SU-DHL-6 (cell line): ENCODE results near the gene CHI3L2.

Experiments
- H2AFZ ChIP-seq: fragments of 200-600 bp; sonication (generic); 2 replicates; pipeline ENCODE4 v1.6.1; 2014; ENCODE audit warnings: low read depth, mild to moderate bottlenecking, moderate library complexity, mixed read lengths, antibody characterized with exemption, low read length; ENCODE audit not compliant: severe bottlenecking
- H3F3A ChIP-seq: fragments of 200-600 bp; shearing (Covaris generic); 2 replicates; pipeline ENCODE4 v1.6.0; 2016; ENCODE audit warnings: antibody characterized with exemption, mild to moderate bottlenecking; ENCODE audit not compliant: insufficient read depth
- H3K27ac ChIP-seq: fragments of 200-600 bp; sonication (generic); 2 replicates; pipeline ENCODE4 v1.5.1; 2016; ENCODE audit warnings: low read depth, mild to moderate bottlenecking, low read length, moderate library complexity, mixed read lengths
- H3K27me3 ChIP-seq: fragments of 200-600 bp; sonication (generic), shearing (Covaris generic); 2 replicates; pipeline ENCODE4 v1.6.0; 2014; ENCODE audit warnings: mild to moderate bottlenecking, low read length
- H3K36me3 ChIP-seq: fragments of 200-600 bp; sonication (generic); 2 replicates; pipeline ENCODE4 v1.6.1; 2014; ENCODE audit warnings: mild to moderate bottlenecking, low read length, mixed read lengths
- H3K4me2 ChIP-seq: fragments of 300-600, 200-600 bp; shearing (Covaris generic), sonication (generic); 2 replicates; pipeline ENCODE4 v1.6.0; 2014; ENCODE audit warnings: low read length, low read depth, mild to moderate bottlenecking; ENCODE audit not compliant: poor library complexity, severe bottlenecking
- H3K4me3 ChIP-seq: fragments of 200-600 bp; sonication (generic); 2 replicates; pipeline ENCODE4 v1.5.1; 2014; ENCODE audit warnings: antibody characterized with exemption, low read length, mild to moderate bottlenecking, mixed read lengths; ENCODE audit not compliant: insufficient read depth, poor library complexity, severe bottlenecking
- H3K79me2 ChIP-seq: fragments of 200-600 bp; sonication (generic); 2 replicates; pipeline ENCODE4 v1.6.1; 2014; ENCODE audit warnings: mild to moderate bottlenecking, low read length, moderate library complexity; ENCODE audit not compliant: insufficient read depth
- H3K9ac ChIP-seq: fragments of 200-600 bp; sonication (generic); 2 replicates; pipeline ENCODE4 v1.7.0; 2014; ENCODE audit warnings: mild to moderate bottlenecking, low read length
- H3K9me2 ChIP-seq: fragments of 200-600 bp; sonication (generic); replicated peaks from 2 replicates; pipeline ENCODE4 v1.6.1; 2014; ENCODE audit warnings: low read length; ENCODE audit not compliant: insufficient read depth
- H3K9me3 ChIP-seq: fragments of 200-600 bp; sonication (generic); 2 replicates; pipeline ENCODE4 v1.6.1; 2014; ENCODE audit warnings: low read length, mixed read lengths; ENCODE audit not compliant: insufficient read depth
- H4K20me1 ChIP-seq: fragments of 200-600 bp; sonication (generic); 2 replicates; pipeline ENCODE4 v1.6.1; 2014; ENCODE audit warnings: low read depth, mild to moderate bottlenecking, antibody characterized with exemption, low read length, moderate library complexity, mixed read lengths
- CTCF ChIP-seq: fragments of 200-600 bp; sonication (generic); IDR thresholded peaks from one replicate; pipeline ENCODE4 v1.5.1; 2017; ENCODE audit warnings: antibody characterized with exemption, mild to moderate bottlenecking, low read length, moderate library complexity; ENCODE audit not compliant: insufficient read depth, poor library complexity, severe bottlenecking
- EZH2phosphoT487 ChIP-seq: fragments of 200-600 bp; sonication (generic), shearing (Covaris generic); conservative IDR thresholded peaks from 2 replicates; pipeline ENCODE4 v1.6.1; 2018; ENCODE audit warnings: mild to moderate bottlenecking, antibody characterized with exemption, low read length, moderate library complexity, mixed read lengths

The CHI3L2 gene

GRCh38 chr1:111227434-111227833 is at the start of gene CHI3L2:
Gene CHI3L2, plus strand, starts transcription at chr1:111227713. Its CDS starts 17 bp downstream, at chr1:111227730.
- Histone ChIP-seq H3K36me3 (peaks cover 19% of the 10 kb centered on the region), H3K9ac (peak within 1 kb of the TSS; percentile 78), H3K9me2 (no peaks in the 10 kb centered on the region), H4K20me1 (peaks cover 4% of the 10 kb centered on the region; the same call in 1 of the 2 replicates), H3K27me3 (no peaks in the 10 kb centered on the region), H3K27ac (peak within 1 kb of the TSS; percentile 100), H3F3A (peaks cover 52% of the 10 kb centered on the region), H3K4me2 (peak within 1 kb of the TSS; percentile 94), H3K79me2 (peaks cover 29% of the 10 kb centered on the region), H3K4me3 (no peak within 1 kb of the TSS), H3K9me3 (no peaks in the 10 kb centered on the region), H2AFZ (peak within 1 kb of the TSS; percentile 10)
- TF ChIP-seq EZH2phosphoT487 = no peak
- no peak for TF ChIP-seq CTCF

- Histone ChIP-seq H3K9me2 (no peaks in the 10 kb centered on the region), H3K9ac (no peak overlapping the region), H3K36me3 (peaks cover 59% of the 10 kb centered on the region), H2AFZ (no peak overlapping the region), H3F3A (peaks cover 34% of the 10 kb centered on the region), H3K4me3 (no peak overlapping the region), H3K27ac (peak overlapping the region; percentile 7; the same call in 1 of the 2 replicates), H4K20me1 (no peaks in the 10 kb centered on the region), H3K9me3 (no peaks in the 10 kb centered on the region), H3K4me2 (no peak overlapping the region), H3K79me2 (no peaks in the 10 kb centered on the region), H3K27me3 (no peaks in the 10 kb centered on the region)
- TF ChIP-seq CTCF (no peak), EZH2phosphoT487 (no peak)
Observed at GRCh38 chr1:111179968-111180533, 47.5 kb upstream of the CHI3L2 start.

- Histone ChIP-seq H3K9me3 (no peaks in the 10 kb centered on the region), H3K27me3 (no peaks in the 10 kb centered on the region), H3K27ac (no peak overlapping the region), H3K9me2 (no peaks in the 10 kb centered on the region), H3K4me3 (no peak overlapping the region), H3K4me2 (no peak overlapping the region), H3K36me3 (peaks cover 58% of the 10 kb centered on the region), H2AFZ (no peak overlapping the region), H3K9ac (no peak overlapping the region), H3K79me2 (no peaks in the 10 kb centered on the region), H3F3A (peaks cover 29% of the 10 kb centered on the region), H4K20me1 (no peaks in the 10 kb centered on the region)
- TF ChIP-seq CTCF = no peak
- no peak for TF ChIP-seq EZH2phosphoT487
Observed at GRCh38 chr1:111182052-111182451, 45.5 kb upstream of the CHI3L2 start.
